ENCODE measurements around the gene ATP1A1. TPM values are rescaled to one million over a fixed set of nuclear protein-coding genes. Genes with fewer than 3 reads are reported as not detected.

ATP1A1 gene
- total RNA-seq, 4 donors from 2014 or later, result 103 to 257 (median 204) TPM

GRCh38 chr1:116390195-116390594 lies 17.2 kb downstream of the ATP1A1 start:
- Histone ChIP-seq H3K27me3 (no peaks in the 10 kb centered on the region), H3K27ac (peak overlapping the region in 1 of 4 donors; percentile 66), H3K4me3 (no peak overlapping the region), H3K36me3 (peaks cover 6 to 94% of the 10 kb centered on the region in 2 donors), H3K9me3 (no peaks in the 10 kb centered on the region), H3K4me1 (no peaks in the 10 kb centered on the region)
- no peak for DNase-seq
- intact Hi-C loops (cut with DNase I; ENCODE audit: low total_unique reads), result no loop called here
- TF ChIP-seq POLR2A (IDR thresholded peaks at IDR 0.05) (peak in 1 of 2 donors; percentile 7), CTCF (IDR thresholded peaks at IDR 0.05 in 4 of 5, conservative IDR thresholded peaks at IDR 0.05 in 1 of 5) (no peak)
- peak; percentile 54 to 68 for ATAC-seq
- in situ Hi-C loops (cut with MboI; ENCODE audit: low sequenced_read_pairs in 4 of 4), result no loop called here

- in situ Hi-C loops (cut with MboI; ENCODE audit: low sequenced_read_pairs in 4 of 4) (no loop called here), intact Hi-C loops (cut with DNase I; ENCODE audit: low total_unique reads) (no loop called here)
- H3K9me3 ChIP-seq, result no peaks in the 10 kb centered on the region
- peaks cover 6 to 96% of the 10 kb centered on the region in 2 donors for H3K36me3 ChIP-seq
- H3K4me1 ChIP-seq, result no peaks in the 10 kb centered on the region
- no peak for DNase-seq
- no peak for TF ChIP-seq CTCF (IDR thresholded peaks at IDR 0.05 in 4 of 5, conservative IDR thresholded peaks at IDR 0.05 in 1 of 5)
- no peak for TF ChIP-seq POLR2A (IDR thresholded peaks at IDR 0.05)
- no peak overlapping the region for H3K4me3 ChIP-seq
- no peaks in the 10 kb centered on the region for H3K27me3 ChIP-seq
- peak overlapping the region in 1 of 4 donors; percentile 66 for H3K27ac ChIP-seq
- no peak for ATAC-seq
Measured at GRCh38 chr1:116391185-116391584, 18.1 kb downstream of the ATP1A1 start.

- Histone ChIP-seq H3K4me3 (no peak overlapping the region), H3K4me1 (no peaks in the 10 kb centered on the region), H3K27ac (no peak overlapping the region), H3K27me3 (no peaks in the 10 kb centered on the region), H3K36me3 (peaks cover 9 to 100% of the 10 kb centered on the region in 2 donors), H3K9me3 (no peaks in the 10 kb centered on the region)
- in situ Hi-C loops (cut with MboI; ENCODE audit: low sequenced_read_pairs in 4 of 4) (no loop called here), intact Hi-C loops (cut with DNase I; ENCODE audit: low total_unique reads) (no loop called here)
- no peak for TF ChIP-seq POLR2A (IDR thresholded peaks at IDR 0.05)
- TF ChIP-seq CTCF (IDR thresholded peaks at IDR 0.05 in 4 of 5, conservative IDR thresholded peaks at IDR 0.05 in 1 of 5), result no peak
- no peak for DNase-seq
- no peak for ATAC-seq
Measured at GRCh38 chr1:116392717-116393404, 19.8 kb downstream of the ATP1A1 start.

- ATAC-seq (no peak), DNase-seq (no peak)
- H3K9me3 ChIP-seq, result no peaks in the 10 kb centered on the region
- no peak overlapping the region for H3K27ac ChIP-seq
- H3K4me1 ChIP-seq, result no peaks in the 10 kb centered on the region
- in situ Hi-C loops (cut with MboI; ENCODE audit: low sequenced_read_pairs in 4 of 4) (no loop called here), intact Hi-C loops (cut with DNase I; ENCODE audit: low total_unique reads) (no loop called here)
- peaks cover 17 to 100% of the 10 kb centered on the region in 2 donors for H3K36me3 ChIP-seq
- TF ChIP-seq CTCF (IDR thresholded peaks at IDR 0.05 in 4 of 5, conservative IDR thresholded peaks at IDR 0.05 in 1 of 5) (no peak), POLR2A (IDR thresholded peaks at IDR 0.05) (no peak)
- no peaks in the 10 kb centered on the region for H3K27me3 ChIP-seq
- H3K4me3 ChIP-seq, result no peak overlapping the region
Measured at GRCh38 chr1:116393792-116394191, 20.7 kb downstream of the ATP1A1 start.

All from gastrocnemius medialis (tissue), 4 donors.